K562 (cell line): ENCODE results near the gene TMEM217. TPM values are rescaled to one million over a fixed set of nuclear protein-coding genes. Genes with fewer than 3 reads are reported as not detected.

ENCODE experiments used
- ADNP ChIP-seq: fragments of 200-800 bp; sonication (Bioruptor generic); IDR thresholded peaks from 2 replicates; pipeline ENCODE4 v1.6.1; 2016; ENCODE audit warnings: missing genetic modification characterization, missing compliant biosample characterization
- ARID2 ChIP-seq: fragments of 450-650 bp; IDR thresholded peaks from 2 replicates; pipeline ENCODE4 v1.6.1; 2017; ENCODE audit warnings: antibody characterized with exemption, mild to moderate bottlenecking
- CBX2 ChIP-seq: fragments of 200-600 bp; sonication (generic); IDR thresholded peaks from one replicate; pipeline ENCODE4 v1.6.1; 2012; ENCODE audit warnings: mild to moderate bottlenecking, low read length, inconsistent platforms; ENCODE audit not compliant: insufficient read depth, poor library complexity, severe bottlenecking
- ELF4 ChIP-seq: fragments of 450-650 bp; formaldehyde crosslinking; IDR thresholded peaks from 2 replicates; pipeline ENCODE4 v1.4.0; 2022; ENCODE audit warnings: missing genetic modification characterization
- ETV1 ChIP-seq: fragments of 450-650 bp; conservative IDR thresholded peaks from 2 replicates; pipeline ENCODE4 v1.6.1; 2016; ENCODE audit warnings: missing genetic modification characterization, control low read depth, low read depth, missing compliant biosample characterization
- HNRNPL ChIP-seq: fragments of 200-400 bp; formaldehyde crosslinking; IDR thresholded peaks from 2 replicates; pipeline ENCODE4 v1.6.1; 2017; ENCODE audit warnings: low read depth, mild to moderate bottlenecking, low read length
- KLF6 ChIP-seq: fragments of 250-450 bp; sonication (Bioruptor Pico); IDR thresholded peaks from 2 replicates; pipeline ENCODE4 v1.4.0; 2020; ENCODE audit warnings: mild to moderate bottlenecking, moderate library complexity, borderline replicate concordance
- LARP7 ChIP-seq: fragments of 450-650 bp; IDR thresholded peaks from 2 replicates; pipeline ENCODE4 v1.6.1; 2016
- MCM5 ChIP-seq: fragments of 450-650 bp; IDR thresholded peaks from 2 replicates; pipeline ENCODE4 v1.6.1; 2016; ENCODE audit warnings: low read depth
- PHB2 ChIP-seq: fragments of 450-650 bp; IDR thresholded peaks from 2 replicates; pipeline ENCODE4 v1.6.1; 2017; ENCODE audit warnings: low read depth
- POLR2G ChIP-seq: fragments of 200-400 bp; formaldehyde crosslinking; IDR thresholded peaks from 2 replicates; pipeline ENCODE4 v1.6.1; 2017; ENCODE audit warnings: low read depth, mild to moderate bottlenecking, antibody characterized with exemption, low read length, moderate library complexity
- RBM14 ChIP-seq: fragments of 200-400 bp; formaldehyde crosslinking; IDR thresholded peaks from 2 replicates; pipeline ENCODE4 v1.6.1; 2018; ENCODE audit warnings: low read depth, mild to moderate bottlenecking, low read length, moderate library complexity, borderline replicate concordance; ENCODE audit not compliant: insufficient read depth
- RNF219 ChIP-seq: fragments of 250-450 bp; sonication (Bioruptor Pico); IDR thresholded peaks from 2 replicates; pipeline ENCODE4 v1.5.0; 2022; ENCODE audit warnings: mild to moderate bottlenecking
- SPI1 ChIP-seq: IDR thresholded peaks from 2 replicates; pipeline ENCODE4 v1.6.1; 2011; ENCODE audit warnings: low read depth, low read length, control low read depth, borderline replicate concordance
- TCF3 ChIP-seq: sonication (generic); formaldehyde crosslinking; IDR thresholded peaks from 2 replicates; pipeline ENCODE4 v1.4.0; 2020; ENCODE audit warnings: mild to moderate bottlenecking, missing genetic modification reagents
- ZBTB12 ChIP-seq: fragments of 250-450 bp; sonication (Bioruptor Pico); IDR thresholded peaks from 2 replicates; pipeline ENCODE4 v1.4.0; 2020
- ZBTB17 ChIP-seq: fragments of 450-650 bp; formaldehyde crosslinking; IDR thresholded peaks from 2 replicates; pipeline ENCODE4 v1.4.0; 2020; ENCODE audit warnings: mild to moderate bottlenecking
- ZNF212 ChIP-seq: fragments of 450-650 bp; formaldehyde crosslinking; IDR thresholded peaks from 2 replicates; pipeline ENCODE4 v1.4.0; 2020; ENCODE audit warnings: mild to moderate bottlenecking
- ZNF24 ChIP-seq: fragments of 450-650 bp; IDR thresholded peaks from 2 replicates; pipeline ENCODE4 v1.6.1; 2016
- ZNF41 ChIP-seq: fragments of 250-450 bp; sonication (Bioruptor Pico); conservative IDR thresholded peaks from 2 replicates; pipeline ENCODE4 v1.4.0; 2020; ENCODE audit warnings: mild to moderate bottlenecking
- polyA plus RNA-seq, 8 experiments: library from polyadenylated mRNA; depleted of rRNA in 4 of 8; stranded (reverse) in 5 of 8; unstranded in 3 of 8; fragments of >200 nt; fragmentation: Nextera tagmentation in 2 of 8; fragmentation: Illumina TruSeq in 1 of 8; extraction: Ambion mirVana in 2 of 8; extraction: Trizol in 1 of 8; gene quantifications; 2 replicates each; pipeline versions ENCODE4 v1.2.1 to v1.2.3, GENCODE V29; 2011 to 2014; ENCODE audit warnings: inconsistent platforms in 1 of 8, missing spikeins in 1 of 8
- total RNA-seq, 7 experiments: library from RNA; depleted of rRNA in 6 of 7; stranded (reverse); fragments of >200 nt in 6 of 7; fragmentation: Illumina TruSeq in 2 of 7; extraction: Trizol in 2 of 7; gene quantifications; 2 replicates each; pipeline versions ENCODE4 v1.2.1 to v1.2.3, GENCODE V29; 2011 to 2021; ENCODE audit warnings: low replicate concordance in 1 of 7
- TF ChIP-seq, protein P1 (sequence below): fragments of 450-650 bp; IDR thresholded peaks from 2 replicates; pipeline ENCODE4 v1.6.1; 2016; ENCODE audit warnings: missing biosample characterization, missing genetic modification characterization
- TF ChIP-seq, protein P2 (sequence below): fragments of 450-650 bp; formaldehyde crosslinking; IDR thresholded peaks from 2 replicates; pipeline ENCODE4 v1.4.0; 2022; ENCODE audit warnings: mild to moderate bottlenecking, moderate library complexity
- TF ChIP-seq, protein P3 (sequence below): fragments of 450-650 bp; formaldehyde crosslinking; conservative IDR thresholded peaks from 2 replicates; pipeline ENCODE4 v1.4.0; 2022; ENCODE audit warnings: mild to moderate bottlenecking, missing genetic modification characterization

TMEM217 gene
- total and polyA plus RNA-seq, 9 of the 15 experiments (the other 6 are each of a cell fraction or from before 2014, with no cell fraction given): 1.3 to 8.0 (median 1.9) TPM

DNA sequence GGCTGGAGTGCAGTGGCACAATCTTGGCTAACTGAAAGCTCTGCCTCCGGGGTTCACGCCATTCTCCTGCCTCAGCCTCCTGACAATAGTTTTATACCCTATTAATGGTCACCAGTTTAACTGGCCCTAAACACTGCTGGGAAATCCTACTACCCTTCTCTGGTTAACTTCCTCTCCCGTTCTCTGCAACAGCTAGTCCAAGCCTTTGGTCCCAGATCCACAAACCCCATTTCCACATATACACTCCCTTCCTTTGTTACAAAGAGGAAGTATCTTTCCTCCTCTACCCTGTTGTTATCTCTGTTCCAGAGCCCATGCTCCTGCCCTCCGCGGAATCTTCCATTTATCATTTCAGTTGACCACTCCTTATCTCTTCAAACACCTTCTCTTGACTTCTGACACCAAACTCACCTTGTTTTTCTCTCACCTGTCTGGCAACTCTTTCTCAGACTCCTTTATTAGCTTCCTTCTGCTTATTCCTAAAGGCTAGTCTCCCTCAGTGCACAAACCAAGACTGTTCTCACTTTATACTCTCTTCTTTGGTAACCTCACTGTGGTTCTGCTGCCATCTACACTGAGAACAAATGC, 25.4 kb downstream of the TMEM217 start (continued):
- TF ChIP-seq, protein P1, sequence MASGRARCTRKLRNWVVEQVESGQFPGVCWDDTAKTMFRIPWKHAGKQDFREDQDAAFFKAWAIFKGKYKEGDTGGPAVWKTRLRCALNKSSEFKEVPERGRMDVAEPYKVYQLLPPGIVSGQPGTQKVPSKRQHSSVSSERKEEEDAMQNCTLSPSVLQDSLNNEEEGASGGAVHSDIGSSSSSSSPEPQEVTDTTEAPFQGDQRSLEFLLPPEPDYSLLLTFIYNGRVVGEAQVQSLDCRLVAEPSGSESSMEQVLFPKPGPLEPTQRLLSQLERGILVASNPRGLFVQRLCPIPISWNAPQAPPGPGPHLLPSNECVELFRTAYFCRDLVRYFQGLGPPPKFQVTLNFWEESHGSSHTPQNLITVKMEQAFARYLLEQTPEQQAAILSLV (tag): peak; percentile 53
- peak; percentile 59; the same call in 1 of the 2 replicates for TF ChIP-seq KLF6
- TF ChIP-seq ETV1 (tag): peak; percentile 64
- peak; percentile 55; the same call in 1 of the 2 replicates for TF ChIP-seq ZNF24
- 0 out of 2 replicates have a peak, but pooled peaks have one; percentile 34 for TF ChIP-seq ZBTB17 (CRISPR knock-in tag)
- peak; percentile 70; the same call in 1 of the 2 replicates for TF ChIP-seq LARP7
- TF ChIP-seq ZNF212 (CRISPR knock-in tag): 0 out of 2 replicates have a peak, but pooled peaks have one; percentile 35
- 0 out of 2 replicates have a peak, but pooled peaks have one; percentile 10 for TF ChIP-seq ZNF41 (CRISPR knock-in tag)
- TF ChIP-seq POLR2G: no peak
- TF ChIP-seq RNF219 (CRISPR knock-in tag): no peak
- no peak for TF ChIP-seq RBM14
- peak; percentile 86 for TF ChIP-seq PHB2
- TF ChIP-seq ADNP: peak; percentile 71
- TF ChIP-seq CBX2: no peak
- 0 out of 2 replicates have a peak, but pooled peaks have one; percentile 32 for TF ChIP-seq ARID2
- TF ChIP-seq ZBTB12: no peak
- TF ChIP-seq SPI1: peak; percentile 75; the same call in 1 of the 2 replicates
- TF ChIP-seq MCM5: no peak
- TF ChIP-seq, protein P2, sequence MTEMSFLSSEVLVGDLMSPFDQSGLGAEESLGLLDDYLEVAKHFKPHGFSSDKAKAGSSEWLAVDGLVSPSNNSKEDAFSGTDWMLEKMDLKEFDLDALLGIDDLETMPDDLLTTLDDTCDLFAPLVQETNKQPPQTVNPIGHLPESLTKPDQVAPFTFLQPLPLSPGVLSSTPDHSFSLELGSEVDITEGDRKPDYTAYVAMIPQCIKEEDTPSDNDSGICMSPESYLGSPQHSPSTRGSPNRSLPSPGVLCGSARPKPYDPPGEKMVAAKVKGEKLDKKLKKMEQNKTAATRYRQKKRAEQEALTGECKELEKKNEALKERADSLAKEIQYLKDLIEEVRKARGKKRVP (CRISPR knock-in tag): 0 out of 2 replicates have a peak, but pooled peaks have one; percentile 32
- peak; percentile 95 for TF ChIP-seq TCF3 (CRISPR knock-in tag)
- peak; percentile 64; the same call in 1 of the 2 replicates for TF ChIP-seq HNRNPL
- TF ChIP-seq, protein P3, sequence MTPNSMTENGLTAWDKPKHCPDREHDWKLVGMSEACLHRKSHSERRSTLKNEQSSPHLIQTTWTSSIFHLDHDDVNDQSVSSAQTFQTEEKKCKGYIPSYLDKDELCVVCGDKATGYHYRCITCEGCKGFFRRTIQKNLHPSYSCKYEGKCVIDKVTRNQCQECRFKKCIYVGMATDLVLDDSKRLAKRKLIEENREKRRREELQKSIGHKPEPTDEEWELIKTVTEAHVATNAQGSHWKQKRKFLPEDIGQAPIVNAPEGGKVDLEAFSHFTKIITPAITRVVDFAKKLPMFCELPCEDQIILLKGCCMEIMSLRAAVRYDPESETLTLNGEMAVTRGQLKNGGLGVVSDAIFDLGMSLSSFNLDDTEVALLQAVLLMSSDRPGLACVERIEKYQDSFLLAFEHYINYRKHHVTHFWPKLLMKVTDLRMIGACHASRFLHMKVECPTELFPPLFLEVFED (CRISPR knock-in tag): peak; percentile 84
- TF ChIP-seq ELF4 (CRISPR knock-in tag): peak; percentile 95
